Measurements from ENCODE around the gene CSNK1G2. TPM values are rescaled to one million over a fixed set of nuclear protein-coding genes. Genes with fewer than 3 reads are reported as not detected.
A peak's percentile ranks its signal among the peaks of the same experiment; 100 is the strongest.

Gene CSNK1G2
- total RNA-seq = 153 and 154 TPM in 2 replicates
- total RNA-seq (2013) = 91.0 TPM
- 288 and 304 TPM in 2 replicates for polyA plus RNA-seq
- polyA minus RNA-seq = 258 and 290 TPM in 2 replicates

DNA sequence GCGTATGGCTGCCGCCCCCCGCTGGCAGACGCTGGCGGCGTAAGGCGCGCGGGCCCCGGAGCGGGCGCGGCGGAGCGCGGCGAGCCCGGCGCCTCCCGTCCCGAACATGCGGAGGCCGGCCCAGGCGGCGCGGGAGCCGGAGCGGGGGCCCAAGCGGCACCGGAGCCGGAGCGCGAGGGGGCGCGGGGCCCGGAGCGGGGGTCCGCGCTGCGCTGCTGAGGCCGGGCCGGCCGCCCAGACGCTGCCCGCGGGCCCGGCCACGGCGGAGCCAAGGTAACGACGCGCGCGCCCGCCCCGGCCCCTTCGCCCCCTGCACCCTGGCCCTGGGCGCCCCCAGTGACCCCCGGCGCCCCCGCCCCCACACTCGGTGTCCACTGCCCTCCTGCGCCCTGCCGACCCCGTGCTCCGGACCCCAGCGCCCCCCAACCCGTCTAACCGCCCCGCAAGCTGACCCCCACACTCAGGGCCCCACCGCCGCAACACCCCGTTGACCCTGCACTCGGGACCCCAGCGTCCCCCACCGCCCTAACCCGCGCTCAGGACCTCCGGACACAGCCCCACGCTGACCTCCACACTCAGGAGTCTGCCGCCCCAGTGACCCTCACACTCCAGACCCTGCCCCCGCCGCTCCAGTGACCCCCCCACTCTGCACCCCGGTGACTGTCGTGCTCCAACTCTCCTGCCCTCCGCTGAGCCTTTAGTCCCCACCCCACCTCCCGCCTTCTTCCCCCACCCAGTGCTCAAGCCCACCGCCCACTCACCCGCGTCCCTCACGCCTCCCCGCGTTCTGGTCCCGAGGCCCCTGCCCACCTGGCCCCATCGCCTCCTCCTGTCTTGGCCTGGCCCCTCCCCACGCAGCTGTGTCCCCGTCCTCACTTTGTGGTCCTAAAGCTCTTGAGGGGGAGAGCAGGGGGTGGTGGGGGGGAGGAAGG, at the start of gene CSNK1G2:
TSS of gene CSNK1G2 (plus strand) at position 27 of the 932 bp plus-strand sequence. CDS start 28,601 bp downstream, outside the sequence.
- H3K4me3 Mint-ChIP-seq = peak within 1 kb of the TSS; percentile 98
- Histone ChIP-seq H3K36me3 (replicated peaks in 1 of 2; ENCODE audit: control extremely low read depth in 1 of 2, control insufficient read depth in 1 of 2, extremely low read depth in 1 of 2, insufficient read depth in 2 of 2, low read length in 1 of 2) (no peaks in the 10 kb centered on the region), H3K4me3 (ENCODE audit: control extremely low read depth in 1 of 5, extremely low read depth in 1 of 5, insufficient read depth in 1 of 5, low read depth in 2 of 5, low read length in 4 of 5) (peak within 1 kb of the TSS; percentile 71 to 94 (median 83)), H4K20me1 (ENCODE audit: control insufficient read depth, insufficient read depth, low read length, poor library complexity, severe bottlenecking) (peaks cover 46% of the 10 kb centered on the region), H3K27ac (ENCODE audit: low read length in 2 of 2) (peak within 1 kb of the TSS; percentile 95 to 99), H3K4me1 (ENCODE audit: control insufficient read depth in 2 of 2, insufficient read depth in 2 of 2, low read length in 2 of 2) (peaks cover 31 to 47% of the 10 kb centered on the region in 2 donors), H2AFZ (ENCODE audit: insufficient read depth, low read depth, low read length, poor library complexity, severe bottlenecking) (peak within 1 kb of the TSS; percentile 59), H3K4me2 (replicated peaks; ENCODE audit: low read depth, low read length, poor library complexity, severe bottlenecking) (peak within 1 kb of the TSS; percentile 93), H3K27me3 (replicated peaks in 1 of 4; ENCODE audit: control extremely low read depth in 1 of 4, control insufficient read depth in 3 of 4, insufficient read depth in 4 of 4, low read length in 3 of 4) (no peaks in the 10 kb centered on the region), H3K9ac (ENCODE audit: low read length) (peak within 1 kb of the TSS; percentile 95), H3K9me3 (ENCODE audit: control extremely low read depth in 1 of 3, control insufficient read depth in 2 of 3, insufficient read depth in 1 of 3, low read length in 2 of 3) (no peaks in the 10 kb centered on the region), H3K79me2 (ENCODE audit: control insufficient read depth, insufficient read depth, low read length) (peaks cover 56% of the 10 kb centered on the region)
- no peak for TF ChIP-seq CTCF (IDR thresholded peaks at IDR 0.05)
- ATAC-seq (ENCODE audit: low read depth) = no peak
- intact Hi-C loops (cut with micrococcal nuclease) = loop anchor here (1.0 kb wide), 3 partner anchors 65 to 210 kb away; partner anchors contain the start of gene AP3D1
- no peaks in the 10 kb centered on the region for H3K9me3 Mint-ChIP-seq (ENCODE audit: insufficient read depth)
- peaks cover 34% of the 10 kb centered on the region for H3K4me1 Mint-ChIP-seq
- POLR2A ChIA-PET = interaction anchor here (0.5 to 2.0 kb wide), 17 partner anchors 12 to 923 kb away, joined by 3 to 18 read pairs (median 5); no protein-coding TSS in a partner anchor
- WGBS (ENCODE audit: insufficient coverage) = under 1% methylated on average over 85 of the region's 97 CpGs
- no peaks in the 10 kb centered on the region for H3K27me3 Mint-ChIP-seq
- CTCF ChIA-PET = interaction anchor here (0.8 to 1.7 kb wide), 5 partner anchors 9 to 77 kb away, joined by 3 to 7 read pairs (median 5); no protein-coding TSS in a partner anchor
- peak within 1 kb of the TSS; percentile 99 for H3K27ac Mint-ChIP-seq
- DNase-seq = no peak

DNA sequence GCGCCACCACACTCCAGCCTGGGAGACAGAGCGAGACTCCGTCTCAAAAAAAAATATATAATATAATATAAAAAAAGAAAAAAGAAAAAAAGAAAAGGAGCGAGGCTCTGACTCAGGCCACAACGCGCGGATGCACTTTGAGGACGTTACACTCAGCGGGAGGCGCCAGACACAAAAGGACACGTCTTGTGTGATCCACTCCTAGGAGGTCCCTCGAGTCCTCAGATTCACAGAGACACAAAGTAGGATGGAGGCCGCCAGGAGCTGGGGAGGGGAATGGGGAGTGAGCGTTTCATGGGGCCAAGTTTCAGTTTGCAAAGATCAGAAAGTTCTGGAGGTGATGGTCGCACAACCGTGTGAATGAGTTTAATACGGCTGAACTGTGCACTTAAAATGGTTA, 47.2 kb upstream of the CSNK1G2 start:
- ChIA-PET CTCF (interaction anchor here (0.9 to 1.3 kb wide), 3 partner anchors 17 to 37 kb away, joined by 3 read pairs; no protein-coding TSS in a partner anchor), POLR2A (interaction anchor here (0.6 to 1.0 kb wide), 2 partner anchors 15 to 190 kb away, joined by 3 read pairs; no protein-coding TSS in a partner anchor)
- no peak overlapping the region for H2AFZ ChIP-seq (ENCODE audit: insufficient read depth, low read depth, low read length, poor library complexity, severe bottlenecking)
- no peaks in the 10 kb centered on the region for H3K27me3 Mint-ChIP-seq
- peak overlapping the region; percentile 30 for H3K4me3 Mint-ChIP-seq
- H3K27me3 ChIP-seq (replicated peaks in 1 of 4; ENCODE audit: control extremely low read depth in 1 of 4, control insufficient read depth in 3 of 4, insufficient read depth in 4 of 4, low read length in 3 of 4) = no peaks in the 10 kb centered on the region
- no peak overlapping the region for H3K4me2 ChIP-seq (replicated peaks; ENCODE audit: low read depth, low read length, poor library complexity, severe bottlenecking)
- H3K4me3 ChIP-seq (ENCODE audit: control extremely low read depth in 1 of 5, extremely low read depth in 1 of 5, insufficient read depth in 1 of 5, low read depth in 2 of 5, low read length in 4 of 5) = no peak overlapping the region
- H3K9me3 ChIP-seq (ENCODE audit: control extremely low read depth in 1 of 3, control insufficient read depth in 2 of 3, insufficient read depth in 1 of 3, low read length in 2 of 3) = no peaks in the 10 kb centered on the region
- DNase-seq = no peak
- no peaks in the 10 kb centered on the region for H3K36me3 ChIP-seq (replicated peaks in 1 of 2; ENCODE audit: control extremely low read depth in 1 of 2, control insufficient read depth in 1 of 2, extremely low read depth in 1 of 2, insufficient read depth in 2 of 2, low read length in 1 of 2)
- peaks cover 33% of the 10 kb centered on the region for H3K4me1 Mint-ChIP-seq
- peaks cover 5% of the 10 kb centered on the region for H3K79me2 ChIP-seq (ENCODE audit: control insufficient read depth, insufficient read depth, low read length)
- no peak for ATAC-seq (ENCODE audit: low read depth)
- no peak for TF ChIP-seq CTCF (IDR thresholded peaks at IDR 0.05)
- H3K27ac ChIP-seq (ENCODE audit: low read length in 2 of 2) = no peak overlapping the region
- intact Hi-C loops (cut with micrococcal nuclease) = no loop called here
- no peaks in the 10 kb centered on the region for H4K20me1 ChIP-seq (ENCODE audit: control insufficient read depth, insufficient read depth, low read length, poor library complexity, severe bottlenecking)
- WGBS (ENCODE audit: insufficient coverage) = 92% methylated on average over 13 of the region's 17 CpGs
- H3K9me3 Mint-ChIP-seq (ENCODE audit: insufficient read depth) = no peaks in the 10 kb centered on the region
- no peak overlapping the region for H3K9ac ChIP-seq (ENCODE audit: low read length)
- H3K27ac Mint-ChIP-seq = peak overlapping the region; percentile 79
- peaks cover 44 to 56% of the 10 kb centered on the region in 2 donors for H3K4me1 ChIP-seq (ENCODE audit: control insufficient read depth in 2 of 2, insufficient read depth in 2 of 2, low read length in 2 of 2)
